ENCODE measurements around the gene DOP1B.

DNA sequence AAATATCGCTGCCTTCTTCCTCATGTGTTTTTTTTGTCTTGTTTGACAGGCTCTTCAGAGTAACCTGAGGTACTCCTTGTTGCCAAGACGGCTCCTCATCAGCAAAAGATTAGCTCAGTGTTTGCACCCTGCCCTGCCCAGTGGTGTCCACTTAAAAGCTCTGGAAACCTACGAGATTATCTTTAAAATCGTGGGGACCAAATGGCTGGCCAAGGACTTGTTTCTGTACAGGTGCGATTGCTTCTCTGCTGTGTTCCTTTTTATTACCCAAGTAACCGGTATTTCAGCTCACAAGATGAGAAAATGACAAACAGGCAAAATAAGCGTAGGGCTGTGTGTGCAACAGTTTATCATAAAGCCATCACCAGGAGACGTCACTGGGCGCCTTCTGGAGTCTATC lies 42.4 kb downstream of the DOP1B start:
- TF ChIP-seq POLR2A (IDR thresholded peaks at IDR 0.05; ENCODE audit: low read depth, low read length) (no peak), ASH2L (IDR thresholded peaks at IDR 0.05; ENCODE audit: borderline replicate concordance, low read depth) (no peak)
- TF ChIP-seq, protein P1, sequence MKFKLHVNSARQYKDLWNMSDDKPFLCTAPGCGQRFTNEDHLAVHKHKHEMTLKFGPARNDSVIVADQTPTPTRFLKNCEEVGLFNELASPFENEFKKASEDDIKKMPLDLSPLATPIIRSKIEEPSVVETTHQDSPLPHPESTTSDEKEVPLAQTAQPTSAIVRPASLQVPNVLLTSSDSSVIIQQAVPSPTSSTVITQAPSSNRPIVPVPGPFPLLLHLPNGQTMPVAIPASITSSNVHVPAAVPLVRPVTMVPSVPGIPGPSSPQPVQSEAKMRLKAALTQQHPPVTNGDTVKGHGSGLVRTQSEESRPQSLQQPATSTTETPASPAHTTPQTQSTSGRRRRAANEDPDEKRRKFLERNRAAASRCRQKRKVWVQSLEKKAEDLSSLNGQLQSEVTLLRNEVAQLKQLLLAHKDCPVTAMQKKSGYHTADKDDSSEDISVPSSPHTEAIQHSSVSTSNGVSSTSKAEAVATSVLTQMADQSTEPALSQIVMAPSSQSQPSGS (IDR thresholded peaks at IDR 0.05; ENCODE audit: low read length), result no peak
